GM21528 (cell line): ENCODE data around the gene AGPAT4.

Source experiments
- ATAC-seq: cut with Tn5 transposase; IDR thresholded peaks from one replicate; pipeline ENCODE4 v1.9.1; 2021; ENCODE audit warnings: mild to moderate bottlenecking, moderate library complexity; ENCODE audit not compliant: unreplicated experiment, low FRiP score

Gene AGPAT4

DNA sequence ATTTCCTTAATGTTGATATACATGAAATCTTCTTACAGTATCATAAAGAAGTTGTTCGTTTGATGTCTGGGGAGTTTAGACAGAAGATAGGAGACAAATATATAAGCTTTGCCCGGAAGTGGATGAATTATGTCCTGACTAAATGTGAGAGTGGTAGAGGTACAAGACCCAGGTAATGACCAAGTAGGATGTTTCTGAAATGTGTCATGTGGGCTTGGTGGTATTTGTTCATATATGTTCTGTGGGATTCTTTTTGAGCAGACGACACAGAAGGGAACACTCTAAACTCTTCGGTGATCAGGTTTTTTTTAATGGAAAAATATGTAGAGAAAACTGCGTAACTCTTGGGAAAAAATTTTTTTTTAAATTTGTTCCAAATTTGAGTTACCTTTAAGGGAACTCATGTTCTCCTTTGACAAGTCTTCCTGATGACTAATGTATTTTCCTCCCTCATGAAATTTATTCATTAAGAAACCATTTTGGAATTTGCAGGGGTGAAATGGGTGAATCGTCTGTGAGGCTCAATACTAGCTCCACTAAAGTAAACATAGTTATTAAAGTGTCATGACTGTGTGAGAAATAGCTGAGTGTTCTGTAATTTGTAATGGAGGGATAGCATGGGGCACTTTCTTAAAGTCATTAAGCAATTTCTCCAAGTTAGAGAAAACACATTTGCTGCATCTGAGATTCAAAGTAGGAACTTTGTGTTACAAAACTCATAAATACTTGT is 181.7 kb downstream of the AGPAT4 start:
- ATAC-seq, result no peak

GRCh38 chr6:161091151-161091550 is 182.7 kb downstream of the AGPAT4 start:
- ATAC-seq, result no peak

DNA sequence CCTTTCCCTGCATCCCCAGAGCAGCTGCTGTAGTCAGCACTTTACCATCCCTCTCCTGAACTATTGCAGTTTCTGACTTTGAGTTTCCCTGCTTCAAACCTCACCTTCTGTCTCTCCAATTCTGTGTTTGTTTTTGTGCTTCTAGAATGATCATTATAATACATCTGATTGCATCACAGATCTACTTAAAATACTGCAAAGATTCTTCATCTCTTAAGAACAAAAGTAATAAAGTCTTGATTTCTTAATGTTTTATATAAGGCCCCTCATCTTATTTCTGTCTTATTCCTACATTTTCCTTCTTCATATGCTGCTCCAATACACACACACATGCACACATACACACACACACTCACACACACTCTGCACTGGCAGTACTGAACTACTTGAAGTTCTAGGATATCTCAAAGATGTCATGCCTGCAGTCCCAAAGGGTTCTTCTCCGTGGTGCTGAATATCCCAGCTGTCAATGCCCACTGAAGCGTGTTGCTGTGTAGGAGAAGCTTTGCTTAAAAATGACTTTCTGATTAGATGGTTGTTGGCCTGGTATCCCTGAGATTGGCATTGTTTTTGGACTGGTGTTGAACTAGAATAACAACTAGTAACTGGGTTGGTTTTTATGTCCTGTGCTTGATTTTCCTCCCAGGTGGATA is 185.1 kb downstream of the AGPAT4 start:
- no peak for ATAC-seq

- no peak for ATAC-seq
Measured at GRCh38 chr6:161085246-161085645, 188.6 kb downstream of the AGPAT4 start.

- ATAC-seq, result no peak
Measured at GRCh38 chr6:161082215-161082614, 191.6 kb downstream of the AGPAT4 start.

- no peak for ATAC-seq
Measured at GRCh38 chr6:161080263-161080970, 193.4 kb downstream of the AGPAT4 start.
